Activated naive CD4-positive, alpha-beta T cell (primary cell): ENCODE data around the gene PIWIL4.

Experiments
- DNase-seq, 4 experiments: peaks; one replicate each; lab custom pipeline; 2025; lab: John Stamatoyannopoulos, UW

Gene PIWIL4

GRCh38 chr11:94567181-94567670 is at the start of gene PIWIL4:
Gene PIWIL4, plus strand, starts transcription at chr11:94567368. Its CDS starts 151 bp downstream, at chr11:94567519.
- no peak for DNase-seq

GRCh38 chr11:94518300-94518699 is 48.9 kb upstream of the PIWIL4 start:
- no peak for DNase-seq

GRCh38 chr11:94519478-94520084 is 47.6 kb upstream of the PIWIL4 start:
- DNase-seq, result no peak

GRCh38 chr11:94521684-94522083 is 45.5 kb upstream of the PIWIL4 start:
- no peak for DNase-seq

GRCh38 chr11:94524341-94524740 is 42.8 kb upstream of the PIWIL4 start:
- DNase-seq, result no peak

GRCh38 chr11:94525546-94526324 is 41.4 kb upstream of the PIWIL4 start:
- no peak for DNase-seq

GRCh38 chr11:94526645-94527438 is 40.3 kb upstream of the PIWIL4 start:
- DNase-seq, result no peak

- DNase-seq, result no peak
Measured at GRCh38 chr11:94528551-94528950, 38.6 kb upstream of the PIWIL4 start.

- no peak for DNase-seq
Measured at GRCh38 chr11:94532211-94532610, 35.0 kb upstream of the PIWIL4 start.

GRCh38 chr11:94533206-94533605 is 34.0 kb upstream of the PIWIL4 start:
- DNase-seq, result no peak

GRCh38 chr11:94533696-94534630 is 33.2 kb upstream of the PIWIL4 start:
- no peak for DNase-seq

- DNase-seq, result no peak
Measured at GRCh38 chr11:94536386-94536785, 30.8 kb upstream of the PIWIL4 start.

GRCh38 chr11:94537031-94537600 is 30.1 kb upstream of the PIWIL4 start:
- no peak for DNase-seq

- no peak for DNase-seq
Measured at GRCh38 chr11:94539420-94539819, 27.7 kb upstream of the PIWIL4 start.

- peak; percentile 29 to 65 (median 54) for DNase-seq
Measured at GRCh38 chr11:94543695-94544645, 23.2 kb upstream of the PIWIL4 start, which contains the start of gene FUT4. Gene FUT4, plus strand, starts transcription at chr11:94543921. Its CDS starts 213 bp downstream, at chr11:94544134.

GRCh38 chr11:94544646-94545263 is 22.4 kb upstream of the PIWIL4 start:
- peak in 1 of 4 experiments; percentile 8 for DNase-seq

GRCh38 chr11:94545264-94546161 is 21.7 kb upstream of the PIWIL4 start:
- DNase-seq, result no peak

GRCh38 chr11:94546162-94546470 is 21.1 kb upstream of the PIWIL4 start:
- no peak for DNase-seq
